Keratinocyte (primary cell): ENCODE data around the gene ROR1. TPM values are rescaled to one million over a fixed set of nuclear protein-coding genes. Genes with fewer than 3 reads are reported as not detected.

Experiments
- DNase-seq: peaks from one replicate; pipeline ENCODE4 v3.0.0-alpha.2; 2011; ENCODE audit warnings: low read depth, missing footprints, low spot score
- FAIRE-seq: peaks from 2 replicates; lab custom pipeline; 2011; peaks lifted over from hg19 to GRCh38; lab: Jason Lieb, UNC
- H2AFZ ChIP-seq: 2 replicates; pipeline ENCODE4 v1.6.0; 2012; ENCODE audit warnings: low read length, control low read depth, inconsistent platforms; ENCODE audit not compliant: control insufficient read depth
- H3K27ac ChIP-seq: 2 replicates; pipeline ENCODE4 v1.5.1; 2011; ENCODE audit warnings: low read length; ENCODE audit not compliant: control insufficient read depth, insufficient read depth
- H3K27me3 ChIP-seq: 3 replicates; pipeline ENCODE4 v1.6.0; 2011; ENCODE audit warnings: low read length; ENCODE audit not compliant: control insufficient read depth, insufficient read depth; ENCODE audit errors: extremely low read depth
- H3K36me3 ChIP-seq, 2 experiments: 2 replicates in 1 of 2; 3 replicates in 1 of 2; pipeline ENCODE4 v1.5.1; 2011; ENCODE audit warnings: low read length in 2 of 2, mild to moderate bottlenecking in 1 of 2; ENCODE audit not compliant: control insufficient read depth in 2 of 2, insufficient read depth in 2 of 2; ENCODE audit errors: extremely low read depth in 1 of 2
- H3K4me1 ChIP-seq: 3 replicates; pipeline ENCODE4 v1.5.1; 2011; ENCODE audit warnings: low read length; ENCODE audit not compliant: control insufficient read depth, insufficient read depth; ENCODE audit errors: extremely low read depth
- H3K4me2 ChIP-seq: 3 replicates; pipeline ENCODE4 v1.6.0; 2011; ENCODE audit warnings: low read depth, low read length; ENCODE audit not compliant: control insufficient read depth, insufficient read depth; ENCODE audit errors: extremely low read depth
- H3K4me3 ChIP-seq, 3 experiments: fragments of 200-600 bp in 1 of 3; sonication (generic) in 1 of 3; 2 replicates in 2 of 3; 3 replicates in 1 of 3; pipeline ENCODE4 v1.5.1; 2011 to 2016; ENCODE audit warnings: low read length in 3 of 3, mild to moderate bottlenecking in 3 of 3, control low read depth in 2 of 3, inconsistent platforms in 1 of 3, low read depth in 1 of 3, mixed read lengths in 1 of 3, mixed run types in 1 of 3, moderate library complexity in 1 of 3; ENCODE audit not compliant: control insufficient read depth in 2 of 3, insufficient read depth in 2 of 3; ENCODE audit errors: extremely low read depth in 1 of 3
- H3K79me2 ChIP-seq: 2 replicates; pipeline ENCODE4 v1.6.0; 2012; ENCODE audit warnings: low read length; ENCODE audit not compliant: control insufficient read depth, insufficient read depth
- H3K9ac ChIP-seq: 3 replicates; pipeline ENCODE4 v1.6.0; 2011; ENCODE audit warnings: low read length; ENCODE audit not compliant: control insufficient read depth, insufficient read depth; ENCODE audit errors: extremely low read depth
- H3K9me1 ChIP-seq: 3 replicates; pipeline ENCODE4 v1.6.0; 2011; ENCODE audit warnings: low read length; ENCODE audit not compliant: control insufficient read depth, insufficient read depth; ENCODE audit errors: extremely low read depth
- H3K9me3 ChIP-seq: 2 replicates; pipeline ENCODE4 v1.5.1; 2012; ENCODE audit warnings: low read depth, low read length; ENCODE audit not compliant: control insufficient read depth
- H4K20me1 ChIP-seq: 3 replicates; pipeline ENCODE4 v1.6.0; 2011; ENCODE audit warnings: low read length; ENCODE audit not compliant: control insufficient read depth, insufficient read depth; ENCODE audit errors: extremely low read depth
- CTCF ChIP-seq, 3 experiments: IDR thresholded peaks in 1 of 3; conservative IDR thresholded peaks in 1 of 3; optimal IDR thresholded peaks in 1 of 3; 2 replicates in 2 of 3; 3 replicates in 1 of 3; pipeline versions ENCODE3 to v1.5.1; 2011; ENCODE audit warnings: low read length in 3 of 3, mild to moderate bottlenecking in 3 of 3, moderate library complexity in 2 of 3, control low read depth in 1 of 3, inconsistent platforms in 1 of 3; ENCODE audit not compliant: insufficient read depth in 2 of 3; ENCODE audit errors: extremely low read depth in 1 of 3
- EZH2 ChIP-seq: IDR thresholded peaks from one replicate; pipeline ENCODE4 v1.6.1; 2012; ENCODE audit warnings: inconsistent platforms, mild to moderate bottlenecking, low read length, moderate library complexity
- dilution Hi-C: fragments of 300-500 bp; cut with MboI; formaldehyde crosslinking; loops from one replicate; pipeline ENCODE4 v1.7.0; 2020; ENCODE audit warnings: low sequenced_read_pairs; ENCODE audit not compliant: extremely low pct_ligation_motif_present
- polyA plus RNA-seq, 5 experiments: library from polyadenylated mRNA; depleted of rRNA in 3 of 5; stranded (reverse) in 3 of 5; stranded (forward) in 1 of 5; unstranded in 1 of 5; fragments of >200 nt; gene quantifications; 1 replicate in 1 of 5; 2 replicates in 3 of 5; 3 replicates in 1 of 5; pipeline versions ENCODE4 v1.2.1 to v1.2.3, GENCODE V29; 2011 to 2012; ENCODE audit warnings: missing spikeins in 2 of 5, low read depth in 1 of 5, low replicate concordance in 1 of 5

ROR1 gene
- polyA plus RNA-seq, 1 donor (not counting 4 experiments of a cell fraction or from before 2014, with no cell fraction given), result 9.2 TPM

- FAIRE-seq, result no peak
- Histone ChIP-seq H3K36me3 (no peaks in the 10 kb centered on the region), H3K9me1 (no peaks in the 10 kb centered on the region), H2AFZ (no peak overlapping the region), H3K4me1 (peaks cover 3% of the 10 kb centered on the region), H3K4me3 (no peak overlapping the region), H3K9me3 (no peaks in the 10 kb centered on the region), H3K4me2 (no peak overlapping the region), H4K20me1 (no peaks in the 10 kb centered on the region), H3K9ac (no peak overlapping the region), H3K27me3 (no peaks in the 10 kb centered on the region), H3K27ac (no peak overlapping the region), H3K79me2 (no peaks in the 10 kb centered on the region)
- dilution Hi-C loops, result no loop called here
- no peak for DNase-seq
- TF ChIP-seq CTCF (optimal IDR thresholded peaks at IDR 0.05 in 1 of 3, IDR thresholded peaks at IDR 0.05 in 1 of 3, conservative IDR thresholded peaks at IDR 0.05 in 1 of 3; ENCODE audit: extremely low read depth in 1 of 3, insufficient read depth in 2 of 3, low read length in 3 of 3) (no peak), EZH2 (no peak)
Observed at GRCh38 chr1:63750721-63751120, 23.1 kb upstream of the ROR1 start.

GRCh38 chr1:63752176-63752575 is 21.6 kb upstream of the ROR1 start:
- H3K9me1 ChIP-seq, result no peaks in the 10 kb centered on the region
- H3K36me3 ChIP-seq, result no peaks in the 10 kb centered on the region
- no peaks in the 10 kb centered on the region for H3K79me2 ChIP-seq
- no peak for TF ChIP-seq EZH2
- TF ChIP-seq CTCF (optimal IDR thresholded peaks at IDR 0.05 in 1 of 3, IDR thresholded peaks at IDR 0.05 in 1 of 3, conservative IDR thresholded peaks at IDR 0.05 in 1 of 3; ENCODE audit: extremely low read depth in 1 of 3, insufficient read depth in 2 of 3, low read length in 3 of 3), result no peak
- no peaks in the 10 kb centered on the region for H4K20me1 ChIP-seq
- H3K9ac ChIP-seq, result no peak overlapping the region
- no peak overlapping the region for H2AFZ ChIP-seq
- no peak overlapping the region for H3K4me3 ChIP-seq
- DNase-seq (no peak), FAIRE-seq (no peak)
- H3K27ac ChIP-seq, result no peak overlapping the region
- dilution Hi-C loops, result no loop called here
- H3K4me2 ChIP-seq, result no peak overlapping the region
- H3K9me3 ChIP-seq, result no peaks in the 10 kb centered on the region
- peaks cover 3% of the 10 kb centered on the region for H3K4me1 ChIP-seq
- H3K27me3 ChIP-seq, result no peaks in the 10 kb centered on the region
